ENCODE data around the gene ZBTB42. TPM values are rescaled to one million over a fixed set of nuclear protein-coding genes. Genes with fewer than 3 reads are reported as not detected.

Gene ZBTB42
- total RNA-seq, result 10 to 100 TPM; 11.6 to 12.3 TPM
- polyA plus RNA-seq, result 1 to 10 TPM; 2.0 to 2.1 TPM

DNA sequence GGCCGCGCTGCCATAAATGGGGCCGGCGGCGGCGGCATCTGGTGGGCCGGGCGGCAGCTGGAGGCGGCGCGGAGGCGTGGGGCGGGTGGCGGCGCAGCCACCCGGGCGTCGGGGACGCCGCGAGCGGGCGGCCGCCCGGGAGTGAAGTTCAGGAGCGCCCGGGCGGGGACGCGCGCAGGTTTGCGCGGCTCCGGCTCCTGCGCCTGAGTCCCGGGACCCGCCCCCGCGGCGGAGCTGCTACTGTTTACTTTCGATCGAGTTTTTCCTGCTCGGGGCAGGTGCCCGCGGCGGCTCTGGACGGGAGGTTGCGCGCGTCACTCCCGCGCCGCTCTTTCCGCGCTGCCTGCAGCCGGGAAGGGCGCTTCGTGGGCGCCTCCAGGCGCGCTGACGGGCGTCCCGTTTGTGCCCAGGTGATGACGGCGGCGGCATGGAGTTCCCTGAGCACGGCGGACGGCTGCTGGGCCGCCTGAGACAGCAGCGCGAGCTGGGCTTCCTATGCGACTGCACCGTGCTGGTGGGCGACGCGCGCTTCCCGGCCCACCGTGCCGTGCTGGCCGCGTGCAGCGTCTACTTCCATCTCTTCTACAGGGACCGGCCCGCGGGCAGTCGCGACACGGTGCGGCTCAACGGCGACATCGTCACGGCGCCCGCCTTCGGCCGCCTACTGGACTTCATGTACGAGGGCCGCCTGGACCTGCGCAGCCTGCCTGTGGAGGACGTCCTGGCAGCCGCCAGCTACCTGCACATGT is at the start of gene ZBTB42:
TSS of gene ZBTB42 (plus strand) at position 331 of the 749 bp plus-strand sequence. CDS start at position 428, 97 bp downstream.
- ChIA-PET POLR2A (ENCODE audit: partially characterized antibody) (interaction anchor here (0.6 to 3.0 kb wide), 17 partner anchors 9 to 691 kb away, joined by 3 to 27 read pairs (median 4); partner anchors contain the start of gene SIVA1), CTCF (ENCODE audit: partially characterized antibody) (interaction anchor here (1.6 to 2.5 kb wide), 2 partner anchors 21 to 25 kb away, joined by 5 to 13 read pairs; no protein-coding TSS in a partner anchor)
- no peaks in the 10 kb centered on the region for H3K27me3 Mint-ChIP-seq
- Histone ChIP-seq H3K27me3 (ENCODE audit: insufficient read depth, low read length) (no peaks in the 10 kb centered on the region), H3K9me3 (ENCODE audit: control insufficient read depth in 1 of 2, low read length in 2 of 2) (no peaks in the 10 kb centered on the region), H3K4me3 (ENCODE audit: low read length in 2 of 2) (peak within 1 kb of the TSS in 1 of 2 donors; percentile 65), H3K27ac (ENCODE audit: low read depth, low read length) (peak within 1 kb of the TSS; percentile 58), H3K36me3 (ENCODE audit: insufficient read depth, low read length) (no peaks in the 10 kb centered on the region), H3K4me1 (ENCODE audit: insufficient read depth, low read length) (peaks cover 39% of the 10 kb centered on the region)
- H3K9me3 Mint-ChIP-seq, result no peaks in the 10 kb centered on the region
- H3K27ac Mint-ChIP-seq, result peak within 1 kb of the TSS; percentile 36 to 91 (median 85)
- intact Hi-C loops (cut with micrococcal nuclease), result loop anchor here (1.0 to 2.0 kb wide), 2 partner anchors 25 to 32 kb away; no protein-coding TSS in a partner anchor
- peak within 1 kb of the TSS; percentile 81 to 91 (median 86) for H3K4me3 Mint-ChIP-seq
- peaks cover 0 to 2% of the 10 kb centered on the region in 2 donors for H3K36me3 Mint-ChIP-seq
- DNase-seq, result peak; percentile 75 to 82 (median 78)
- peaks cover 13 to 57% (median 37%) of the 10 kb centered on the region in 4 donors for H3K4me1 Mint-ChIP-seq

DNA sequence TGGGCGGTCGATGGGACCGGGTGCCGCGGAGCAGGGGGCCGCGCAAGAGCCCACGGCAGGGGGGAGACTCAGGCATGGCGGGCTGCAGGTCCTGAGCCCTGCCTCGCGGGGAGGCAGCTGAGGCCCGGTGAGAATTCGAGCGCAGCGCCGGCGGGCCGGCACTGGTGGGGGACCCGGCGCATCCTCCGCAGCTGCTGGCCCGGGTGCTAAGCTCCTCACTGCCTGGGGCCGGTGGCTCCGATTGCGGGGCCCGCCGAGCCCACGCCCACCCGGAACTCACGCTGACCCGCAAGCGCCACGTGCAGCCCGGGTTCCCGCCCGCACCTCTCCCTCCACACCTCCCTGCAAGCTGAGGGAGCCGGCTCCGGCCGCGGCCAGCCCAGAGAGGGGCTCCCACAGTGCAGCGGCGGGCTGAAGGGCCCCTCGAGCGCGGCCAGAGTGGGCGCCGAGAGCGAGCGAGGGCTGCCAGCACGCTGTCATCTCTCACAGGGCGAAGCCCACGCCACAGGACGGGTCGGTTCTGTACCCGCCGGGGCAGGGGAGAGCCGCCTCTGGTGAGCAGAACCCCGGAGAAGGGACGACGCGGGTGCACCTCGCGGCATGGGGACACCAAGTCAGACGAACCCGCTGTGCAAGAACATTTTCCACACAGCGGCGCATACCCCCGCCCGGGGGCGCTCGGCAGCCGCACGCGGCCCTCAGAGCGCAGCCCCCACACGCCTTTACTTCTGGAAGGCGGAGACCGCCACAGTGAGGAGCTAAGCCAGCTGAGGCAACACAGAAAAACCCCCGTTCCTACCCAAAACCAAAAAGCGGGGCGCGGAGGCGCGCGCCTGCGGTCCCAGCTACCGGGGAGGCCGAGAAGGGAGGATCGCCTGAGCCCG is 49.1 kb upstream of the ZBTB42 start:
- H3K36me3 Mint-ChIP-seq, result peaks cover 0 to 31% of the 10 kb centered on the region in 2 donors
- Histone ChIP-seq H3K27ac (ENCODE audit: low read depth, low read length) (peak overlapping the region; percentile 79), H3K4me1 (ENCODE audit: insufficient read depth, low read length) (peaks cover 25% of the 10 kb centered on the region), H3K9me3 (ENCODE audit: control insufficient read depth in 1 of 2, low read length in 2 of 2) (no peaks in the 10 kb centered on the region), H3K36me3 (ENCODE audit: insufficient read depth, low read length) (peaks cover 13% of the 10 kb centered on the region), H3K27me3 (ENCODE audit: insufficient read depth, low read length) (no peaks in the 10 kb centered on the region), H3K4me3 (ENCODE audit: low read length in 2 of 2) (peak overlapping the region; percentile 53 to 93)
- ChIA-PET CTCF (ENCODE audit: partially characterized antibody) (interaction anchor here (1.0 to 3.5 kb wide), 9 partner anchors 15 to 86 kb away, joined by 3 to 17 read pairs (median 5); partner anchors contain the start of gene ADSS1), POLR2A (ENCODE audit: partially characterized antibody) (interaction anchor here (0.8 to 2.8 kb wide), 15 partner anchors 9 to 563 kb away, joined by 3 to 27 read pairs (median 5); partner anchors contain the start of genes ADSS1, AKT1, BRF1 and CDCA4)
- intact Hi-C loops (cut with micrococcal nuclease), result loop anchor here (1.0 to 5.0 kb wide), 5 partner anchors 27 to 271 kb away; partner anchors contain the start of genes ADSS1, AKT1, CDCA4 and INF2
- no peaks in the 10 kb centered on the region for H3K27me3 Mint-ChIP-seq
- peak overlapping the region in 6 of 7 donors; percentile 41 to 95 (median 92) for H3K27ac Mint-ChIP-seq
- H3K4me1 Mint-ChIP-seq, result peaks cover 12 to 40% (median 27%) of the 10 kb centered on the region in 4 donors
- DNase-seq, result peak in 2 of 5 donors; percentile 6 to 46
- H3K4me3 Mint-ChIP-seq, result peak overlapping the region; percentile 82 to 96 (median 91)
- peaks cover 0 to 3% (median 0%) of the 10 kb centered on the region in 8 donors for H3K9me3 Mint-ChIP-seq

DNA sequence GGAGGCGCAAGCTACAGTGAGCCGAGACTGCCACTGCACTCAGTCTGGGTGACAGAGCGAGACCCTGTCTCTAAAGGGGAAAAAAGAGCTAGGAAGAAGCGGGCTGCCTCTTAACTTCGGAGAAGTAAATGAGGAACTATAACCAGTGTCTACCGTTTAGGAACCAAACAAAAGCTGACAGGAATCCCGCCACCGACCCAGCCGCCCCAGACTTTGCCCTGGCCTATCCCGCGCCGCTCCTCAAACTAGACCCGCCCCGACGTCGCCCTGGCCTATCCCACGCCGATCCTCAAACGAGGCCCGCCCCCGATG is 48.5 kb upstream of the ZBTB42 start:
- Mint-ChIP-seq H3K27ac (peak overlapping the region; percentile 88 to 95 (median 94)), H3K36me3 (peaks cover 0 to 36% of the 10 kb centered on the region in 2 donors), H3K4me3 (peak overlapping the region; percentile 82 to 96 (median 91)), H3K4me1 (peaks cover 16 to 41% (median 29%) of the 10 kb centered on the region in 4 donors), H3K27me3 (no peaks in the 10 kb centered on the region), H3K9me3 (peaks cover 0 to 3% (median 0%) of the 10 kb centered on the region in 8 donors)
- no peak for DNase-seq
- no peaks in the 10 kb centered on the region for H3K27me3 ChIP-seq (ENCODE audit: insufficient read depth, low read length)
- H3K27ac ChIP-seq (ENCODE audit: low read depth, low read length), result peak overlapping the region; percentile 79
- H3K4me3 ChIP-seq (ENCODE audit: low read length in 2 of 2), result peak overlapping the region; percentile 53 to 93
- no peaks in the 10 kb centered on the region for H3K9me3 ChIP-seq (ENCODE audit: control insufficient read depth in 1 of 2, low read length in 2 of 2)
- peaks cover 17% of the 10 kb centered on the region for H3K36me3 ChIP-seq (ENCODE audit: insufficient read depth, low read length)
- CTCF ChIA-PET (ENCODE audit: partially characterized antibody), result interaction anchor here (0.9 to 3.5 kb wide), 8 partner anchors 11 to 87 kb away, joined by 3 to 17 read pairs (median 9); partner anchors contain the start of gene ADSS1
- H3K4me1 ChIP-seq (ENCODE audit: insufficient read depth, low read length), result peaks cover 25% of the 10 kb centered on the region
- intact Hi-C loops (cut with micrococcal nuclease), result loop anchor here (1.0 to 5.0 kb wide), 5 partner anchors 28 to 270 kb away; partner anchors contain the start of genes ADSS1, AKT1, CDCA4 and INF2
- POLR2A ChIA-PET (ENCODE audit: partially characterized antibody), result interaction anchor here (0.6 to 2.8 kb wide), 20 partner anchors 8 to 562 kb away, joined by 3 to 27 read pairs (median 4); partner anchors contain the start of genes ADSS1, AKT1, BRF1 and CDCA4

DNA sequence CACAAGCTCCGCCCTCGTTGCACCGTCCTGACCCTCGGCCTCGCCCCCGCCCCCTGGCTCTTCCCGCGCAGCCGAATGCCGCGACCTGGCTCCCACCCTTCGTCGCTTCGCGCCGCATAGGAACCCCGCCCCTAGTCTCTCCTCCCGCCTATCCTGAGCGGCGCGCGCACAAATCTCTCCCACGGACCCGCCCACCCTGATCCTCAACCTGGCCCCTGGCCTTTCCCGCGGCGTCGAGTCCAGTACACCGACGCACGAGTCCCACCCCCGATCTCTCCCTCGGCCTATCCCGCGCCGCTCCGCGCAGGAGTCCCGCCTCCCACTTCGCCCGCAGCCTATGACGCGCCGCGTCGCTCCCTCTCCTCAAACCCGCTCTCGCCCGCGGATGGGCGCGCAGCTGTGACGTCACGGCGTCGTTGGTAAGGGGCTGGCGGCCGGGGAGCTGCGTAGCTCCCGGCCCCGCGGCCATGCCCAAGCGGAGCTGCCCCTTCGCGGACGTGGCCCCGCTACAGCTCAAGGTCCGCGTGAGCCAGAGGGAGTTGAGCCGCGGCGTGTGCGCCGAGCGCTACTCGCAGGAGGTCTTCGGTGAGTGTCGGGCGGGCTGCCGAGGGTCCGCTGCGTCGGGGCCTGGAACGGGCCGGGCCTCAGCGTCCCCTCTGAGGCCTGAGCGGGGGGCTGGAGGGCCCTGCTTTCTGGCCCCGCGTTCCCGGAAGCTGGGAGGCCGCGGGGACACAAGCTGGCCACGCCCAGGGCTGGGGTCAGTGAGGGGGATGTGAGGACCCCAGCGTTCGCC is 48.0 kb upstream of the ZBTB42 start, which contains the start of gene SIVA1:
TSS of gene SIVA1 (plus strand) at position 413 of the 793 bp plus-strand sequence. CDS start at position 468, 55 bp downstream.
- H3K4me1 Mint-ChIP-seq, result peaks cover 16 to 41% (median 29%) of the 10 kb centered on the region in 4 donors
- H3K36me3 ChIP-seq (ENCODE audit: insufficient read depth, low read length), result peaks cover 23% of the 10 kb centered on the region

GRCh38 chr14:104753528-104754212 is 47.2 kb upstream of the ZBTB42 start:
- Histone ChIP-seq H3K27me3 (ENCODE audit: insufficient read depth, low read length) (no peaks in the 10 kb centered on the region), H3K4me1 (ENCODE audit: insufficient read depth, low read length) (peaks cover 25% of the 10 kb centered on the region), H3K9me3 (ENCODE audit: control insufficient read depth in 1 of 2, low read length in 2 of 2) (no peaks in the 10 kb centered on the region), H3K4me3 (ENCODE audit: low read length in 2 of 2) (peak overlapping the region; percentile 57 to 93), H3K27ac (ENCODE audit: low read depth, low read length) (peak overlapping the region; percentile 79), H3K36me3 (ENCODE audit: insufficient read depth, low read length) (peaks cover 25% of the 10 kb centered on the region)
- H3K9me3 Mint-ChIP-seq, result peaks cover 0 to 3% (median 0%) of the 10 kb centered on the region in 8 donors
- peak overlapping the region; percentile 84 to 96 (median 90) for H3K4me3 Mint-ChIP-seq
- H3K27ac Mint-ChIP-seq, result peak overlapping the region; percentile 73 to 94 (median 91)
- intact Hi-C loops (cut with micrococcal nuclease), result loop anchor here (5.0 kb wide), 2 partner anchors 66 to 269 kb away; partner anchors contain the start of genes CDCA4 and INF2
- peak in 4 of 5 donors; percentile 13 to 44 (median 16) for DNase-seq
- POLR2A ChIA-PET (ENCODE audit: partially characterized antibody), result interaction anchor here (0.8 to 2.8 kb wide), 13 partner anchors 9 to 561 kb away, joined by 3 to 27 read pairs (median 6); partner anchors contain the start of genes ADSS1, AKT1, BRF1 and CEP170B
- H3K36me3 Mint-ChIP-seq, result peaks cover 0 to 44% of the 10 kb centered on the region in 2 donors
- peaks cover 16 to 41% (median 29%) of the 10 kb centered on the region in 4 donors for H3K4me1 Mint-ChIP-seq
- CTCF ChIA-PET (ENCODE audit: partially characterized antibody), result interaction anchor here (1.2 to 3.5 kb wide), 7 partner anchors 13 to 88 kb away, joined by 3 to 17 read pairs (median 13); partner anchors contain the start of gene ADSS1
- H3K27me3 Mint-ChIP-seq, result no peaks in the 10 kb centered on the region

More for the DNA sequence above, 48.0 kb upstream of the ZBTB42 start, which contains the start of gene SIVA1:
- Histone ChIP-seq H3K9me3 (ENCODE audit: control insufficient read depth in 1 of 2, low read length in 2 of 2) (no peaks in the 10 kb centered on the region), H3K27ac (ENCODE audit: low read depth, low read length) (peak within 1 kb of the TSS; percentile 79), H3K27me3 (ENCODE audit: insufficient read depth, low read length) (no peaks in the 10 kb centered on the region), H3K4me1 (ENCODE audit: insufficient read depth, low read length) (peaks cover 25% of the 10 kb centered on the region), H3K4me3 (ENCODE audit: low read length in 2 of 2) (peak within 1 kb of the TSS; percentile 57 to 93)
- no peaks in the 10 kb centered on the region for H3K27me3 Mint-ChIP-seq
- intact Hi-C loops (cut with micrococcal nuclease), result loop anchor here (1.0 to 5.0 kb wide), 5 partner anchors 29 to 269 kb away; partner anchors contain the start of genes ADSS1, AKT1, CDCA4 and INF2
- peak within 1 kb of the TSS; percentile 88 to 96 (median 92) for H3K4me3 Mint-ChIP-seq
- CTCF ChIA-PET (ENCODE audit: partially characterized antibody), result interaction anchor here (0.9 to 3.5 kb wide), 8 partner anchors 11 to 87 kb away, joined by 3 to 17 read pairs (median 9); partner anchors contain the start of gene ADSS1
- peaks cover 0 to 3% (median 0%) of the 10 kb centered on the region in 8 donors for H3K9me3 Mint-ChIP-seq
- POLR2A ChIA-PET (ENCODE audit: partially characterized antibody), result interaction anchor here (0.6 to 2.8 kb wide), 21 partner anchors 9 to 562 kb away, joined by 3 to 27 read pairs (median 3); partner anchors contain the start of genes ADSS1, AKT1, BRF1 and CDCA4
- H3K36me3 Mint-ChIP-seq, result peaks cover 0 to 39% of the 10 kb centered on the region in 2 donors
- peak within 1 kb of the TSS; percentile 91 to 95 (median 94) for H3K27ac Mint-ChIP-seq
- DNase-seq, result peak; percentile 99
